ENCODE measurements around the gene CLDN8. TPM values are rescaled to one million over a fixed set of nuclear protein-coding genes. Genes with fewer than 3 reads are reported as not detected.

Gene CLDN8
- total RNA-seq (not detected), polyA plus RNA-seq (not detected), total RNA-seq (not detected)

DNA sequence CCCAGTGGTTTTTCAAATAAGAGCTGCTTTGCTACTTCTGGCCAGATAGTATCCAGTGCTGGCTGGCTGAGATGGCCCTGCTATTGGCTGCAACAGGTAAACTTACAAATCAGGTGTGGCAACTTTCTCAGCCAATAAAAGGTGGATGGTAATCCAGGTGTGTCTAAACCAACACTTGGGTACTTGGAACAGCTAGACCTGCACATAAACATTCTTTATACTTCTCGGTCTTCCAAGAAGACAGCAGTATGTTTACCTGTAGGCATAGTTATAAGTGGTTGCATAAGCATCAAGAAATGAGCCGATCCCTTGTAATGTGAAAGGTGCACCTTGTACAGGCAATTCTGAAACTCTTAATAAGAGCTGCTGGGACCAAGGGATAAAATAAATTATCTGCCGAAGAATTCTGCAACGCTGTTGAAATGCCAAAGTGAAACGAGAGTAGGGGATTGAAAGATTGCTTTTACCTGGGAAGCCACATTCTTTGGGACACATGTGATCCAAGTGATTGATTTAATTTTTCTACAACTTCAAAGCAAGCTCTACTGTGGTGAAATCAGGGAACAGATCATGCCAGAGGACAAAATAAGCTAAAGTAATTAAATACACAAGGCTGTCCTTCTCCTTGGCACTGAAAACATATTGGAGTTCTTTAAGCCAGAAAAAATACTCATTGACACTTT, at the start of gene CLDN8:
CLDN8 (minus strand) TSS at position 57 of the 683 bp plus-strand sequence. CDS start 172 bp downstream, outside the sequence.
- H3K9me3 Mint-ChIP-seq: no peaks in the 10 kb centered on the region
- intact Hi-C loops (cut with micrococcal nuclease): no loop called here
- no peak for ATAC-seq
- no peaks in the 10 kb centered on the region for H3K4me1 Mint-ChIP-seq
- ChIA-PET POLR2A (no interaction called here), CTCF (no interaction called here)
- no peak within 1 kb of the TSS for H3K4me3 Mint-ChIP-seq
- no peak for DNase-seq
- no peaks in the 10 kb centered on the region for H3K36me3 Mint-ChIP-seq
- H3K27ac Mint-ChIP-seq: no peak within 1 kb of the TSS
- Histone ChIP-seq H3K9me3 (ENCODE audit: control insufficient read depth in 2 of 3, low read length in 3 of 3) (no peaks in the 10 kb centered on the region), H3K27me3 (ENCODE audit: control insufficient read depth in 2 of 2, insufficient read depth in 2 of 2, low read length in 2 of 2) (no peaks in the 10 kb centered on the region), H3K4me3 (ENCODE audit: low read length) (no peak within 1 kb of the TSS), H3K27ac (ENCODE audit: low read depth, low read length) (no peak within 1 kb of the TSS), H3K36me3 (ENCODE audit: control insufficient read depth in 2 of 3, insufficient read depth in 3 of 3, low read length in 3 of 3) (no peaks in the 10 kb centered on the region), H3K4me1 (ENCODE audit: control insufficient read depth in 2 of 2, insufficient read depth in 2 of 2, low read length in 2 of 2) (no peaks in the 10 kb centered on the region)
- H3K27me3 Mint-ChIP-seq: peaks cover 0 to 10% (median 0%) of the 10 kb centered on the region in 5 donors

- Histone ChIP-seq H3K9me3 (ENCODE audit: control insufficient read depth in 2 of 3, low read length in 3 of 3) (no peaks in the 10 kb centered on the region), H3K36me3 (ENCODE audit: control insufficient read depth in 2 of 3, insufficient read depth in 3 of 3, low read length in 3 of 3) (no peaks in the 10 kb centered on the region), H3K27me3 (ENCODE audit: control insufficient read depth in 2 of 2, insufficient read depth in 2 of 2, low read length in 2 of 2) (no peaks in the 10 kb centered on the region), H3K27ac (ENCODE audit: low read depth, low read length) (no peak overlapping the region), H3K4me1 (ENCODE audit: control insufficient read depth in 2 of 2, insufficient read depth in 2 of 2, low read length in 2 of 2) (no peaks in the 10 kb centered on the region), H3K4me3 (ENCODE audit: low read length) (no peak overlapping the region)
- POLR2A ChIA-PET: no interaction called here
- Mint-ChIP-seq H3K4me1 (no peaks in the 10 kb centered on the region), H3K4me3 (no peak overlapping the region), H3K9me3 (peaks cover 0 to 8% (median 0%) of the 10 kb centered on the region in 11 donors), H3K27me3 (peaks cover 0 to 4% (median 0%) of the 10 kb centered on the region in 5 donors), H3K27ac (no peak overlapping the region), H3K36me3 (no peaks in the 10 kb centered on the region)
- ATAC-seq (no peak), DNase-seq (no peak)
- intact Hi-C loops (cut with micrococcal nuclease): no loop called here
- CTCF ChIA-PET: no interaction called here
Observed at GRCh38 chr21:30257773-30258172, 41.9 kb upstream of the CLDN8 start.

DNA sequence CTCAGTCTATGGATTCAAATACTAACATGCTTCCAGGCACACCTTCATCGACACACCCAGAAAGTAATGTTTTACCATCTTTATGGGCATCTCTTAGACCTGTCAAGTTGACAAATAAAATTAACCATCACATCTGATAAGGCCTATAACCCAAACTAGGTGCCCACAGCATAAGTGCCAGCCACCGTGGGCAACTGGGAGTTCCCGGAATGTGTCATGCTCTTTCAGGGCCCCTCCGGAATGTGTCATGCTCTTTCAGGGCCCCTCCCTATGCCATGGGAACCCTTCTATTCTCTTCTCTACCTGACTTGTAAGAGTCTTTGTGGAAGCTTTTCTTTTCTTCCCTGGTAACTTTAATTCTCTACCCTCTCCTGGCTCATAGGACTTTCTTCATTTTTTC, 40.2 kb upstream of the CLDN8 start:
- H3K27me3 Mint-ChIP-seq: peaks cover 0 to 13% (median 0%) of the 10 kb centered on the region in 5 donors
- Histone ChIP-seq H3K36me3 (ENCODE audit: control insufficient read depth in 2 of 3, insufficient read depth in 3 of 3, low read length in 3 of 3) (no peaks in the 10 kb centered on the region), H3K27me3 (ENCODE audit: control insufficient read depth in 2 of 2, insufficient read depth in 2 of 2, low read length in 2 of 2) (no peaks in the 10 kb centered on the region), H3K4me3 (ENCODE audit: low read length) (no peak overlapping the region), H3K4me1 (ENCODE audit: control insufficient read depth in 2 of 2, insufficient read depth in 2 of 2, low read length in 2 of 2) (no peaks in the 10 kb centered on the region), H3K27ac (ENCODE audit: low read depth, low read length) (no peak overlapping the region), H3K9me3 (ENCODE audit: control insufficient read depth in 2 of 3, low read length in 3 of 3) (no peaks in the 10 kb centered on the region)
- POLR2A ChIA-PET: no interaction called here
- no peak overlapping the region for H3K27ac Mint-ChIP-seq
- no peaks in the 10 kb centered on the region for H3K36me3 Mint-ChIP-seq
- ATAC-seq (no peak), DNase-seq (no peak)
- no peaks in the 10 kb centered on the region for H3K4me1 Mint-ChIP-seq
- intact Hi-C loops (cut with micrococcal nuclease): no loop called here
- H3K9me3 Mint-ChIP-seq: peaks cover 0 to 11% (median 0%) of the 10 kb centered on the region in 11 donors
- no peak overlapping the region for H3K4me3 Mint-ChIP-seq
- CTCF ChIA-PET: no interaction called here

DNA sequence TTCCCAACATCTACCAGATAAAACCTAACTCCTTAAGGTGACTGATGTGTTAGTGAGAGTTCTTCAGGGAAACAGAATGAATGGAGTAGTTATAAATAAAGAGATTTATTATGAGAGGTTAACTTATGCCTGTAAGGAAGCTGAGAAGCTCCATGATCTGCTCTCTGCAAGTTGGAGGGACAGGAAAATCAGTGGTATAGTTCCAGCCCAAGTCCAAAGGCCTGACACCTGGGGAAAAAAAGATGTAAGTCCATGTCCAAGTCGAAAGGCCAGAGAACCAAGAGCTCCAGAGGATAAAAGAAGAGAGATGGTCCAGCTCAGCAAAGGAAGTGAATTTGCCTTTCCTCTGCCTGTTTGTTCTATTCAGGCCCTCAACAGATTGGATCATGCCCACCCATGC, 39.8 kb upstream of the CLDN8 start:
- intact Hi-C loops (cut with micrococcal nuclease): no loop called here
- no peak overlapping the region for H3K27ac ChIP-seq (ENCODE audit: low read depth, low read length)
- DNase-seq (no peak), ATAC-seq (no peak)
- H3K9me3 Mint-ChIP-seq: peaks cover 0 to 15% (median 0%) of the 10 kb centered on the region in 11 donors
- H3K4me3 Mint-ChIP-seq: no peak overlapping the region
- H3K4me1 ChIP-seq (ENCODE audit: control insufficient read depth in 2 of 2, insufficient read depth in 2 of 2, low read length in 2 of 2): no peaks in the 10 kb centered on the region
- ChIA-PET POLR2A (no interaction called here), CTCF (no interaction called here)
- H3K36me3 ChIP-seq (ENCODE audit: control insufficient read depth in 2 of 3, insufficient read depth in 3 of 3, low read length in 3 of 3): no peaks in the 10 kb centered on the region
- no peaks in the 10 kb centered on the region for H3K9me3 ChIP-seq (ENCODE audit: control insufficient read depth in 2 of 3, low read length in 3 of 3)
- H3K27me3 ChIP-seq (ENCODE audit: control insufficient read depth in 2 of 2, insufficient read depth in 2 of 2, low read length in 2 of 2): no peaks in the 10 kb centered on the region
- no peak overlapping the region for H3K27ac Mint-ChIP-seq
- no peak overlapping the region for H3K4me3 ChIP-seq (ENCODE audit: low read length)
- H3K36me3 Mint-ChIP-seq: no peaks in the 10 kb centered on the region
- H3K27me3 Mint-ChIP-seq: peaks cover 0 to 17% (median 0%) of the 10 kb centered on the region in 5 donors
- H3K4me1 Mint-ChIP-seq: no peaks in the 10 kb centered on the region

GRCh38 chr21:30251781-30252180, 35.9 kb upstream of the CLDN8 start:
- H3K4me1 Mint-ChIP-seq: no peaks in the 10 kb centered on the region
- H3K36me3 Mint-ChIP-seq: no peaks in the 10 kb centered on the region
- Histone ChIP-seq H3K36me3 (ENCODE audit: control insufficient read depth in 2 of 3, insufficient read depth in 3 of 3, low read length in 3 of 3) (no peaks in the 10 kb centered on the region), H3K27me3 (ENCODE audit: control insufficient read depth in 2 of 2, insufficient read depth in 2 of 2, low read length in 2 of 2) (no peaks in the 10 kb centered on the region), H3K4me3 (ENCODE audit: low read length) (no peak overlapping the region), H3K4me1 (ENCODE audit: control insufficient read depth in 2 of 2, insufficient read depth in 2 of 2, low read length in 2 of 2) (no peaks in the 10 kb centered on the region), H3K9me3 (ENCODE audit: control insufficient read depth in 2 of 3, low read length in 3 of 3) (no peaks in the 10 kb centered on the region), H3K27ac (ENCODE audit: low read depth, low read length) (no peak overlapping the region)
- ATAC-seq (no peak), DNase-seq (no peak)
- POLR2A ChIA-PET: no interaction called here
- no peak overlapping the region for H3K4me3 Mint-ChIP-seq
- H3K27ac Mint-ChIP-seq: no peak overlapping the region
- H3K27me3 Mint-ChIP-seq: peaks cover 0 to 17% (median 0%) of the 10 kb centered on the region in 5 donors
- intact Hi-C loops (cut with micrococcal nuclease): no loop called here
- H3K9me3 Mint-ChIP-seq: peaks cover 0 to 23% (median 0%) of the 10 kb centered on the region in 11 donors
- CTCF ChIA-PET: no interaction called here

DNA sequence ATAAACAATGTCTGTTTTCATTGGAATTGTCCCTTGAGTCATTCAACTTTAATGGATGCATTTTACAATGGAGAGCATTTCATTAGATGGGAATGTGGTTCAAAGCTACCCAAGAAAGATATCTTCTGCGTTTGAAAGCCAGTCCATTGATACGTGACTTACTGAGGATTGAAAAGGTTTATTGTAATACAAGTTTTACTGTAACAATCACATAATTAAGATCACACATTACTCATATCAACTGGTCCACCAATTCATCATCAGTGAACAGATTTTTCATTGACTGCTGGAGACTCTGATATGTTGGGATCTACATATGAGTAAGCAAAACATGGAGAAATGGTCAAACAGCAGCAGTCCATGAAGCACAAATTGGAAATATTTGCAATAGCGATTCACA, 34.0 kb upstream of the CLDN8 start:
- Mint-ChIP-seq H3K27me3 (peaks cover 0 to 17% (median 5%) of the 10 kb centered on the region in 5 donors), H3K4me3 (no peak overlapping the region), H3K9me3 (peaks cover 0 to 23% (median 0%) of the 10 kb centered on the region in 11 donors), H3K27ac (no peak overlapping the region), H3K4me1 (no peaks in the 10 kb centered on the region), H3K36me3 (no peaks in the 10 kb centered on the region)
- intact Hi-C loops (cut with micrococcal nuclease): no loop called here
- Histone ChIP-seq H3K27ac (ENCODE audit: low read depth, low read length) (no peak overlapping the region), H3K4me3 (ENCODE audit: low read length) (no peak overlapping the region), H3K9me3 (ENCODE audit: control insufficient read depth in 2 of 3, low read length in 3 of 3) (no peaks in the 10 kb centered on the region), H3K27me3 (ENCODE audit: control insufficient read depth in 2 of 2, insufficient read depth in 2 of 2, low read length in 2 of 2) (no peaks in the 10 kb centered on the region), H3K4me1 (ENCODE audit: control insufficient read depth in 2 of 2, insufficient read depth in 2 of 2, low read length in 2 of 2) (no peaks in the 10 kb centered on the region), H3K36me3 (ENCODE audit: control insufficient read depth in 2 of 3, insufficient read depth in 3 of 3, low read length in 3 of 3) (no peaks in the 10 kb centered on the region)
- DNase-seq (no peak), ATAC-seq (no peak)
- CTCF ChIA-PET: no interaction called here
- POLR2A ChIA-PET: no interaction called here

GRCh38 chr21:30248844-30249243, 32.9 kb upstream of the CLDN8 start:
- ATAC-seq (no peak), DNase-seq (no peak)
- H3K27ac ChIP-seq (ENCODE audit: low read depth, low read length): no peak overlapping the region
- CTCF ChIA-PET: no interaction called here
- Mint-ChIP-seq H3K4me3 (no peak overlapping the region), H3K9me3 (peaks cover 0 to 23% (median 0%) of the 10 kb centered on the region in 11 donors), H3K27ac (no peak overlapping the region), H3K27me3 (peaks cover 0 to 27% (median 6%) of the 10 kb centered on the region in 5 donors), H3K4me1 (no peaks in the 10 kb centered on the region), H3K36me3 (no peaks in the 10 kb centered on the region)
- no peak overlapping the region for H3K4me3 ChIP-seq (ENCODE audit: low read length)
- no peaks in the 10 kb centered on the region for H3K9me3 ChIP-seq (ENCODE audit: control insufficient read depth in 2 of 3, low read length in 3 of 3)
- POLR2A ChIA-PET: no interaction called here
- intact Hi-C loops (cut with micrococcal nuclease): no loop called here
- H3K36me3 ChIP-seq (ENCODE audit: control insufficient read depth in 2 of 3, insufficient read depth in 3 of 3, low read length in 3 of 3): no peaks in the 10 kb centered on the region
- no peaks in the 10 kb centered on the region for H3K4me1 ChIP-seq (ENCODE audit: control insufficient read depth in 2 of 2, insufficient read depth in 2 of 2, low read length in 2 of 2)
- no peaks in the 10 kb centered on the region for H3K27me3 ChIP-seq (ENCODE audit: control insufficient read depth in 2 of 2, insufficient read depth in 2 of 2, low read length in 2 of 2)
